ENCODE results near the gene ATP8A1.
A peak's percentile ranks its signal among the peaks of the same experiment; 100 is the strongest.

The ATP8A1 gene

DNA sequence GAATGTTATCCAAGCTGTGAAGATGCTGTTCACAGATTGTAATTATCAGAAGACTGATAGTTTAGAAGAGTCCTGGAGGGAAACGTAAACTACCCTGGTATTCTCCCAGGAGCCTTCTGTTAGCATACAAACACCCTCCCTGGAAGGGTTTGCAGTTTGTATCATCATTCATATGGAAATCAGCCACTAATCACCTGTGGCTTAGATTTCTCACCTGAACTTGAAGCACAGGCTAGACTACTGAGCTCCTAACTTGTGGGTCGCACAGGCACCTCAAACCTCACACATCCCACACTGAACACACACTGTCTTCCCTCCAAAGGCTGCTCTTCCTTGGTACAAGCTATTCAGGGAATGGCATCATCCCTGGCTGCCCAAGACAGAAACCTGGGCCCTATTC lies 228.9 kb downstream of the ATP8A1 start:
- TF ChIP-seq, protein P1, sequence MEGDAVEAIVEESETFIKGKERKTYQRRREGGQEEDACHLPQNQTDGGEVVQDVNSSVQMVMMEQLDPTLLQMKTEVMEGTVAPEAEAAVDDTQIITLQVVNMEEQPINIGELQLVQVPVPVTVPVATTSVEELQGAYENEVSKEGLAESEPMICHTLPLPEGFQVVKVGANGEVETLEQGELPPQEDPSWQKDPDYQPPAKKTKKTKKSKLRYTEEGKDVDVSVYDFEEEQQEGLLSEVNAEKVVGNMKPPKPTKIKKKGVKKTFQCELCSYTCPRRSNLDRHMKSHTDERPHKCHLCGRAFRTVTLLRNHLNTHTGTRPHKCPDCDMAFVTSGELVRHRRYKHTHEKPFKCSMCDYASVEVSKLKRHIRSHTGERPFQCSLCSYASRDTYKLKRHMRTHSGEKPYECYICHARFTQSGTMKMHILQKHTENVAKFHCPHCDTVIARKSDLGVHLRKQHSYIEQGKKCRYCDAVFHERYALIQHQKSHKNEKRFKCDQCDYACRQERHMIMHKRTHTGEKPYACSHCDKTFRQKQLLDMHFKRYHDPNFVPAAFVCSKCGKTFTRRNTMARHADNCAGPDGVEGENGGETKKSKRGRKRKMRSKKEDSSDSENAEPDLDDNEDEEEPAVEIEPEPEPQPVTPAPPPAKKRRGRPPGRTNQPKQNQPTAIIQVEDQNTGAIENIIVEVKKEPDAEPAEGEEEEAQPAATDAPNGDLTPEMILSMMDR (IDR thresholded peaks at IDR 0.05; ENCODE audit: insufficient read depth, low read depth, low read length, missing control alignments) = no peak
- no peak overlapping the region for H3K4me3 ChIP-seq (ENCODE audit: low read length)
- no peak for DNase-seq (ENCODE audit: low read depth)

DNA sequence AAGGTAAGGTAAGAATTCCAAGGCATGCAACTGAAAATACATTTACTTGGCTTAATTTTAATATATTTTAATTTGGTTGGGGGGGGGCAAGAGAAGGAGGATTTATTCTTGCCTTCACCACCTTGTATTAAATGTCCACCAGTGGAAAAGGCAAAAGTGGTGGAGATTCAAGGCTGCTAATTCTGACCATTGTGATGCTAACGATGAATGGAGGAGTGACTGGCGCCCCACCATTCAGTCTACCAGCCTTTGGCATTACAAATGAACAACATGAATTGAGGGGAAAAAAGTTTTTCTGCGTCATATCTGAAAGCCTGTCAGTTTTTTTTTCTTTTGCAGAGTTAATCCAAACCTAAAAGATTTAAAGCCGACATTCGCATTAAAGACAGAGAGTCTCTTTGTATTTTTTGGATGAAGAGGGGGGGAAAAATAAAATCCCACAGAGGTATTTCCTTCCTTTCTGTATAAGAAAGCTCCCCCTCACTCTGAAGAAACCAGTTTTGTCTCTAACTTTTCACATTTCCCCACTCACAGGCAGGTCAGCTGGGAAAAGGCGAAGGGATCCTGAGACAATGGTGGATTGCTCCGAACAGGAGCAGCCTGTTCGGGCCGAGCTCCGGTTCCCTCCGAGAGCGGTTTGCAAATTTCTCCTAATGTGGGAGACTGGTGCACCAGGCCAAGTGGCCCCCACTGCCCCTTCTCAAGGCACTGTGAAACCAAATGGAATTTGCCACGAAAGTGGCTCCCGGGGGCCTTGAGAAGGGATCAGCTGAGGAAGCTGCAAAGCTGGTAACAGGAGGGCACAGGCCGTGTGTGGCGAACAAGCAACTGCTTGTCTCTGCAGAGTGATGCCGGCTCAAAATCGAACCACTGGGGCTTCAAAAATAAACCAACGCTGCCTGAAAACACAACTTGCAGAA lies 231.5 kb downstream of the ATP8A1 start:
- no peak overlapping the region for H3K4me3 ChIP-seq (ENCODE audit: low read length)
- DNase-seq (ENCODE audit: low read depth) = no peak
- TF ChIP-seq, protein P1 (IDR thresholded peaks at IDR 0.05; ENCODE audit: insufficient read depth, low read depth, low read length, missing control alignments) = no peak

DNA sequence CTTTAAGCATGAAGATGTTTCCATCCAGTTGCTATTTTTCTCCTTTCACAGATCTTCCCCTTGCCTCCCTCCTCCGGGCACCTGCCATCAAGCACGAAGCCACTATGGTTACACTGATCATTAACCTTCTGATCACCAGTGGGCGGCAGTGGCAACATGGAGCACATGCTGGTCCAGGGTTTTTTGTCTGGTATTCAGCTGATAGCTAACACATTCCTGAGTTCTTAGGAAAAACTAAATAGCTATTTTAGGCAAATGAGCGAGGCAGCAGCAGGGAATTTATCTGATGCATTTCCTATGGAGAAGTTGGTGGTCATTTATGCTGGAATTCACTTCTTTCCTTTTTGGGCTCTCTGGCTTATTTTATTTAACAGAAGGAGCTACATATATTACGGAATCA lies 236.8 kb downstream of the ATP8A1 start:
- H3K4me3 ChIP-seq (ENCODE audit: low read length) = no peak overlapping the region
- TF ChIP-seq, protein P1 (IDR thresholded peaks at IDR 0.05; ENCODE audit: insufficient read depth, low read depth, low read length, missing control alignments) = no peak
- no peak for DNase-seq (ENCODE audit: low read depth)

DNA sequence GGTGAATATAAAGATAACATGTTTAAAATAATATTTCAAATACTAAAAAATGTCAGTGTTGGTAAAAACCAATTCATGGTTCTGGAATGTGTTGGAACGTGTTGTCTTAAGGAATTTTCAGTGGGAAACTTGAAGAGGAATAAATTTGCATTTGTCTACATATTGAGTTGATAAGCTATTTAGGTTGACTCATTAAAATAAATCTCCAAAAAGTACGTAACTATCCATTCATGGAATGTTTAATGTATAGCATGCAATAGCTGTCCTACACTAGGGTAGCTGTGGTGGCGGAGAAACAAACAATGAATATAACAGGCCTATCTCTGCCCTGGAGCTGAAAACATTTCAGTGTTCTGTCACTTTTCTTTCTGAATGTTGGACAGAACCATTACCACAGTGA lies 239.4 kb downstream of the ATP8A1 start:
- no peak overlapping the region for H3K4me3 ChIP-seq (ENCODE audit: low read length)
- no peak for DNase-seq (ENCODE audit: low read depth)
- TF ChIP-seq, protein P1 (IDR thresholded peaks at IDR 0.05; ENCODE audit: insufficient read depth, low read depth, low read length, missing control alignments) = no peak

DNA sequence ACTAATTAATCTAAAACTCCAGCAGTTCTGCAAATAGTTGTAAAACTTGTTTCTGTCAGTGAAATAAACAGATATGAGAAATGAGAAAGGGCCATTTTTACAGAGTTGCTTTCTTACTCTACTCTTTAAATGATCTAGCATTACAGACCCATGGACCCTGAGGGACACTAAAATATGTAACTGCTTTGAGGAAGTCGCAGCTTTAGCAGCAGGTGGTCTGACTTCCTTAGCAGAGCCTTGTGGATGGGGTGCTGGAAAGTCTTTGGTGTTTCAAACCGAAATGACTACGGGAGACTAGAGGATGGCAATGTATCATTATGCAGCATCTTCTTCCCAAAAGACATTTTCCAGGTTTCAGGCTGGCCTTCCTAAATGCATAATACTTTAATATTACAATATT lies 240.9 kb downstream of the ATP8A1 start:
- no peak overlapping the region for H3K4me3 ChIP-seq (ENCODE audit: low read length)
- TF ChIP-seq, protein P1 (IDR thresholded peaks at IDR 0.05; ENCODE audit: insufficient read depth, low read depth, low read length, missing control alignments) = no peak
- DNase-seq (ENCODE audit: low read depth) = no peak

DNA sequence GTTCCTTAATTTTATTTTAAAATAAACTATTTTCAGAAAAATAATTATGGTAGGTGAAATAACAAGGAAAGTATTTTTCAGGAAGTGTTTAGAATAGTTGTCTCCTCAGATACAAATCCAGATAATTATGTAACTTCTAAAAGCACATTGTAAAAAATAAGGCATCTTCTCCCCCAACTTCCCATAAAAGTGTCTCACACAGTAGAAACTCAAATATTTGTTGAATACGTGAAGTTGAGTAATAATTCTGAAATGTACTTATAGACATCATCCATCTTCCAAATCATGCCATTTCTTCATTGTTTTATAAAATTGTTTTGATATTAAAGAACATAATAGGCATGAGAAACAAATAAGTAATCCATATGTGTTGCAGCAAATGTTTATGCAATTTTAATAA lies 241.6 kb downstream of the ATP8A1 start:
- TF ChIP-seq, protein P1 (IDR thresholded peaks at IDR 0.05; ENCODE audit: insufficient read depth, low read depth, low read length, missing control alignments) = no peak
- H3K4me3 ChIP-seq (ENCODE audit: low read length) = no peak overlapping the region
- no peak for DNase-seq (ENCODE audit: low read depth)

DNA sequence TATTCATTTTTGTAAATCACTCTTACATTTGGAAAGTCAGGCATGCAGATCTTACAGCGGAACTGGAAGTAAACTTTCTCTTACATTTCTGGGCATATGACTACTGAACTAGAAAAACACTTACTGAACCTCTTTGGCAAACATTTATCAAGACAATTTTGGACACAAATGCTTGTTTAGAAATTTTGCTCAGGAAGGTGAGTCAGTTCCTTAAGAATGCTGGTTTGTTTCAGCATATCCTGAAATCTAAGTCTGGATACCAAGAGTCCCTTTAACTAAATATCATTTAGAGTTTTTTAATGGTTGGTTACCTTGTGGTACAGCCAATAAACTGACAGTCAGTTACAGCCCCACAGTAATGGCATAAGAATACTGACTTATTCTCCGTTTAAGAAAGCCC lies 244.7 kb downstream of the ATP8A1 start:
- no peak overlapping the region for H3K4me3 ChIP-seq (ENCODE audit: low read length)
- DNase-seq (ENCODE audit: low read depth) = peak; percentile 41
- TF ChIP-seq, protein P1 (IDR thresholded peaks at IDR 0.05; ENCODE audit: insufficient read depth, low read depth, low read length, missing control alignments) = no peak

Data from epithelial cell of esophagus (primary cell).